Measurements from ENCODE around the gene SRPX.

The SRPX gene

DNA sequence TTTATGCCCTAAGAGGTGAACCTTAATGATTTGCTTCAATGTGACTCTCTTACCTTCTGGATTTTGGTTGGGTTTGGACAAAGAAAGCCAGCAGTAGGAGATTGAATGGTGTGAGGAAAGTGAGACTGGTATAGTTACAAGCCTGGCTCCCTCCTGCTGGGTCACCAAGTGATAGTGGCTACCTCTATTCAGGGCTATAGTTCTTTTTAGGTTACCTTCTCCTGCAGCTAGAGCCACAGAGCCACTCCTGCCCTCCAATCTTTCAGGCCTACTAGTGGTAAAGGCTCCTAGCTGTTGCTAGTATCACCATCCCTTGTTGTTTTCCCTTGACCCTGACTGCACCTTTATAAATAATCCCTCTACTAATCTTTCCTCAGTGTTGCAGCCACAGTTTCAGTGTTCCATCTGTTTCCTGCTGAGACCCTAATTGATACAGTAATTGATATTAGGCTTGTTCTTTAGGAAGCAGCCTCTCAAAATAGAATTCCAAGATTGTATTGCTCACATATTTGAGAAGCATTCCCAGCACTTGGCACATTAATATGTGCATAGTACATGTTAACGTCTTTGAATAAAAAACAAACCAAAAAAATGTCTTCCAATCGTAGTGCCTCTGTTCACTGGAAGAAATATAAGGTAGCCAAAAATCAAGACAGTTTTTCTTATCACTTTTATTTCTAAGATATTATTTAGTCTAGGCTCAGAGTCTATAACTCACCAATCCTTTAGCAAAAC, 82.3 kb downstream of the SRPX start:
- DNase-seq: no peak

- no peak for DNase-seq
Measured at GRCh38 chrX:38129366-38129765, 91.3 kb downstream of the SRPX start.

- no peak for DNase-seq
Measured at GRCh38 chrX:38127961-38128360, 92.7 kb downstream of the SRPX start.

DNA sequence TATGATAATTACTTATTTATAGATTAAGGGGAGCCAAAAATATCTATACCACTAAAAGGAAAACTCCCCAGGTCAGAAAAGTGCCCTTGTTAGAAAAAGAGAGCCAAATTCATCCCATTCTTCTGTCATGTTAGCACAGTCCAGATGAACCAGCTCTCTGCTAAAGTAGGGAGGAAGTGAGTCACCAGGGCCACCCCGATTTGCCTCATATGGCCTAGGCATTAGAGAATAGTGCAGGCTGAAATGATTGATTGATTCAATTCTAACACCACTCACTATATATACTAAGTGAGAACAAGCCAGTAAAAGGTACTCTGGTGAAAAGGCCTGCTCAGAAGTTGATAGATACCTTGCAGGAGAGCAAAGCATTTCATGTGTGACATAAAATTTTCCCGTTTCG, 94.5 kb downstream of the SRPX start:
- DNase-seq: peak; percentile 20

GRCh38 chrX:38124000-38124399, 96.7 kb downstream of the SRPX start:
- DNase-seq: no peak

DNA sequence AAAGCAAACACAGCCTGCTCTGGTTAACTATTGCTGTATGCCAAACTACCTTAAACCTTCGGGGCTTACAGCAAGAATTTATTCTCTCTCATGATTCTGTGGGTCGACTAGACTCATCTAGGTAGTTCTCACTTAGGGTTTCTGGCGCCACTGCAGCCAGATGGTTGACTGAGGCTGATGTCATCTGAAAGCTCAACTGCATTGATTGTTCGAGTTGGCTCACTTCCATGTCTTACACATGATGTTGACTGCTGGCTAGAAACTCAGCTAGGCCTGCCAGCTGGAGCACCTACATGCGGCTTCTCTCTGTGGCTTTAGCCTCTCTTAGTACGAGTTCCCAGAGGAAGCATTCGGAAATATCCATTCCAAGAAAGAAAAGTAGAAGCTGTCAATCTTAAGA, 103.2 kb downstream of the SRPX start:
- DNase-seq: no peak

DNA sequence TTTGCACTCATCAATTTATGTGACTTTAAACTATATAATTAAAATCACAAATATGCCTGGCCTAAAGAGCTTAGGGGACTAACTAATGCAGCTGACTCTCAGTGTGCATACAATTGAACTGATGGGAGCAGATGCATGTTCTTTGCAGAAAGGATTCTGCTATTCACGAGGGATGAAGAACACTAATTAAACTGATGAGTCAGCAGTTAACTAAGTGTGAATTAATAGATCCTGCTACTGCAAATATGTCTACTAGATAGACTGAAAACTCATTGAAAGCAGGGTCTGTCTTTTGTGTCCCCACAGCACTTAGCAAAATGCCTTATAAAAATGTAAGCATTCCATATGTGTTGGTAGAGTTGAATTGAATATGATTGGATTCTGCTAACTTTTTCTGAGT, 104.0 kb downstream of the SRPX start:
- no peak for DNase-seq

- no peak for DNase-seq
Measured at GRCh38 chrX:38112566-38112965, 108.1 kb downstream of the SRPX start.

DNA sequence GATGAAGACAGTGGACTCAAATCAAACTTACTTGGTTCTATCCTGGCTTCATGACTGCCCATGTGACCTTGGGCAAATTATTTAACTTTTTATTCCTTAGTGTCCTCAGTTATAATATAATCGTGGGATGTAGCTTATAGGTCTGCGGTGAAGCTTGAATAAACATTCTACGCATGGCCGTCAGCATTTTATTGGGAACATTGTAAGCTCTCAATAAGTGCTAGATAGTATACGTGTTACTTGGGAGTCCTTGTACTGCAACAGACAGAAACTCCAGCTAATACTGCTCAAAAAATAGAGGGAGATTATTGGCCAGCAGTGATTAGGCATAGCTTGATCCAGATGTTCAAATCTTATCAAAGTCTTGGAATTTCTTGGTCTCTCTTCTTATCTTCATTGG, 109.5 kb downstream of the SRPX start:
- no peak for DNase-seq

DNA sequence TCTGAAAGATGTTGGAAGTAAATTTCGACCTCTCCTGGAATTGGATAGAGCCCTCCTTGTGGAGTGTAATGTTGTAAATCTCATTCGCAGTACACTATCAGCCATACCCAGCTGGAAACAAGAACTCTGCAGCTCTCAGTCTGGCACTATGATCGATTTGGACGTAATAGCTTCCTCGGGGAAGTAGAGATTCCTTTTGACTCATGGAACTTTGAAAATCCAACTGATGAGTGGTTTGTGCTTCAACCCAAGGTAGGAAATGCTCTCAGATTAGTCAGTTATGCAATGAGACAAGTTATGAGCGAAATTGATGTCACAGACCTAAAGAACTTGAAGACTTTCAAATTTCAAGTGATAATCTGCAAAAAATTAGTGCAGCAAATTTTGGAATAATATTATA, 110.4 kb downstream of the SRPX start:
- DNase-seq: peak; percentile 16

DNA sequence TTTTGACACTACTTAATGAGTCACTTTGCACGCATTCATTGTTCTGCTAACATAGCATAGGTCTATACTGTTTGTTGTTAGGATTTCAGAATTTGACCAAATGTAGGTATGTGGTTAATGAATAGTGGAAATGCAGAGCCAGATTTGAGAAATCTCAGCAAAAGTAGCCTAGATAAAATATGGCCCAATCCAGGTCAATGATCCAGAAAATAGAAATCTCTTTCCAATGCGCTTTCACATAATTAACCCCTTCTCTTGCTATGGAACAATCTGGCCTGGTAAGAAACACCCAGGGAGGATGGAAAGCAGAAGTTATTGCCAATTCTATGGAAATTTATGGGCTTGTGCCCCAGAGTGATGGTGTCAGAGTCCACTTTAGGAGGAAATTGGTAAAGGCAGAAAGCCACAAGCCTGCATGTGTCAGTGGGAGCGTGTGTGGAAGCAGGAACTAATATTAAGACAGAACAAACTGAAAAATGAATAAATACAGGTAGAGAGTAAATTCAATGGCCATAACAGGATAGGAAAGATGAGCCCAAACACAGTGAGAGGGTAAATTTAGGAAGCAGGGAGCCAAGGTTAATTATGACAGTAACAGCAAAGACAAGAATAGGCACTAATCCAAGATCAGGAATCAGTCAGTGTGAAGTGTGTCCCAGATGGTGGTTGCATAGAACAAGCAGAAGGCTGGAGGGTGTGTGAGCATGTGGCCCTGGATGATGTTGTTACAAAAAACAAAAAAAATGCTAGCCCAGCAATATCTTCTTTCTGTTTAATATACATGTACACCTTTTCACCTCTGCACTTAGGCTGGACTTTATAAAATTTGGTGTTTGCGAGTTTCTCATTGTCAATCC, 111.4 kb downstream of the SRPX start:
- peak; percentile 77 for DNase-seq

- no peak for DNase-seq
Measured at GRCh38 chrX:38108364-38108763, 112.3 kb downstream of the SRPX start.

GRCh38 chrX:38106991-38107655, 113.5 kb downstream of the SRPX start:
- no peak for DNase-seq

- DNase-seq: no peak
Measured at GRCh38 chrX:38105216-38105725, 115.4 kb downstream of the SRPX start.

DNA sequence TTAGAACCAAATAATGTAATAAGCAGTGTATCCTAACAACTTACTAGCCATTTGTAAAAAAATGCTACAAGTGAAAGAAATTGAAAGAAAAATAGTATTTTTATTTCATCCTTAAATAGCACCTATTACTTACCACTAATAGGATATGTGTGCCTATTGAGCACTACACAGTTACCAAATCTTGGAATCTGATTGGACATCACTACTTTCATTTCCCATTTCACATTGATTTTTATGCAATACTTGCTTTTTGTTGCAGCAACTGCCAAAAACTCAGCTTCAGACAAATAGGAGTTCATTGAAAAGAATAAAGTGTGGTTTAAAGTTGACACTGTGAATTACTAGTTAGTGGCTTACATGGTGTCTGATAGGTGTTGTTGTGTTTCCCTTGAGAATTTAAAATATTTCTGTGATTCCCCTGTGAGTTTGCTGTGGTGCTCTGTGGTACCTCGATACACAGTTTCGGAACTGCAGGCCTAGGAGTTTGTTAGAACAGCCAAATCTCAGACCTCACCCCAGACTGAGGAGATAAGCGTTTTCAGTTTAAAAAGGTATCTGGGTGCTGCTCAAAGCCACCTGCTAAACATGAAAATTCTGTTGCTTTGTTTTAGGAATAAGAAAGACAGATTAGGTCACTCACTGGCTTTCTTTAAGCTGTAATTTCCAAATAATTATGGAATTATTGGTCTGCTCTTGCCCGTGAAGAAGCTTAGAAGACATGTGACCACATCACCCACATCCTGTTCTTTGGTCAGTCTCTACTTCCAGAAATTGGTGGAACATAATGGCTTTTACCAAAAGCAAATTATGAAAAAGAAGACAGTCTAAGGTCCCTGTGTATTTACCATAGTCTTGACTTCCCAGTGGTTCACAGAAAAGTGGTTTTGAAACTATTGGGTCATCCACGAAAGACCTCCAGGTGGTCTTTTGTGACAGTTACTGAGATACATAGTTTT, 116.5 kb downstream of the SRPX start:
- DNase-seq: peak; percentile 83

DNA sequence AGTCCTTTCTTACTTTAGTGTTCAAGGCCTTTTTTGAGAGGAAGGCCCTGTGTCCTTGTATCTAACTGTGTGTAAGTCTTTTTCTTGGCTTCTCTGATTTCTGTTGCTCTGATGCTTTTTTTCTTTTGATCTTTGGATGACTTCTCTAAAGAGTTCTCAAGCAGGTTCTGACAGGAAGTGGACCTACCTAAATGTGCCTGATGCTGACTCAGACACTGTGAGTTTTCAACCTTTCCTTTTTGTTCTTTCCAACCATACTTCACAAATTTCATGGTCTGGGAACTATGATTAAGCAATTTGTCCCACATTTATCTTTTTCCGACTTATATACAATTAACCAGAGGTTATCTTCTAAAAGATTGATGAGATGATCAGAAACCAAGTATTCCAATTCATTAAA, 117.8 kb downstream of the SRPX start:
- no peak for DNase-seq

GRCh38 chrX:38102240-38102639, 118.4 kb downstream of the SRPX start:
- no peak for DNase-seq

- no peak for DNase-seq
Measured at GRCh38 chrX:38099688-38100087, 121.0 kb downstream of the SRPX start.

Measured in MV-4-11 (cell line).